OCI-LY1 (cell line): ENCODE results near the gene TBC1D8B.

Experiments used
- H2AFZ ChIP-seq: fragments of 200-600 bp; sonication (generic), shearing (Covaris generic); 2 replicates; pipeline ENCODE4 v1.6.0; 2014; ENCODE audit warnings: antibody characterized with exemption, mild to moderate bottlenecking, low read length
- H3F3A ChIP-seq: fragments of 200-600 bp; sonication (generic), shearing (Covaris generic); 2 replicates; pipeline ENCODE4 v1.6.0; 2014; ENCODE audit warnings: mild to moderate bottlenecking, antibody characterized with exemption, low read length, moderate library complexity; ENCODE audit not compliant: insufficient read depth
- H3K27ac ChIP-seq: fragments of 200-600 bp; sonication (generic); 2 replicates; pipeline ENCODE4 v1.5.1; 2014; ENCODE audit warnings: low read length, mixed run types, mild to moderate bottlenecking, low read depth; ENCODE audit not compliant: poor library complexity, severe bottlenecking
- H3K27me3 ChIP-seq: fragments of 200-600 bp; sonication (generic); 2 replicates; pipeline ENCODE4 v1.6.0; 2014; ENCODE audit warnings: antibody characterized with exemption, mild to moderate bottlenecking, low read length, moderate library complexity; ENCODE audit not compliant: insufficient read depth
- H3K36me3 ChIP-seq: fragments of 200-600 bp; sonication (generic); 2 replicates; pipeline ENCODE4 v1.6.1; 2014; ENCODE audit warnings: mild to moderate bottlenecking, antibody characterized with exemption, low read length, moderate library complexity, mixed read lengths; ENCODE audit not compliant: insufficient read depth
- H3K4me1 ChIP-seq: fragments of 200-600 bp; sonication (generic); 2 replicates; pipeline ENCODE4 v1.5.1; 2014; ENCODE audit warnings: mild to moderate bottlenecking, low read length, moderate library complexity; ENCODE audit not compliant: insufficient read depth, severe bottlenecking
- H3K4me2 ChIP-seq: fragments of 200-600 bp; sonication (generic), shearing (Covaris generic); 2 replicates; pipeline ENCODE4 v1.6.1; 2014; ENCODE audit warnings: low read length
- H3K4me3 ChIP-seq: fragments of 200-600 bp; sonication (generic); 2 replicates; pipeline ENCODE4 v1.5.1; 2014; ENCODE audit warnings: low read length, low read depth, mild to moderate bottlenecking, mixed read lengths; ENCODE audit not compliant: poor library complexity, severe bottlenecking
- H3K79me2 ChIP-seq: fragments of 200-600 bp; shearing (Covaris generic); 2 replicates; pipeline ENCODE4 v1.6.1; 2016; ENCODE audit warnings: mixed run types, low read length, mixed read lengths; ENCODE audit not compliant: insufficient read depth
- H3K9ac ChIP-seq: fragments of 200-600 bp; sonication (generic), shearing (Covaris generic); 2 replicates; pipeline ENCODE4 v1.6.1; 2014; ENCODE audit warnings: mild to moderate bottlenecking, low read length, mixed read lengths
- H3K9me2 ChIP-seq: fragments of 200-600 bp; sonication (generic), shearing (Covaris generic); 2 replicates; pipeline ENCODE4 v1.6.1; 2014; ENCODE audit warnings: low read depth, mild to moderate bottlenecking, low read length, mixed read lengths
- H3K9me3 ChIP-seq: fragments of 200-600 bp; shearing (Covaris generic); 2 replicates; pipeline ENCODE4 v1.6.1; 2014; ENCODE audit warnings: low read length, mixed read lengths
- H4K20me1 ChIP-seq: fragments of 200-600 bp; sonication (generic), shearing (Covaris generic); 2 replicates; pipeline ENCODE4 v1.6.0; 2016; ENCODE audit warnings: mild to moderate bottlenecking, low read length; ENCODE audit not compliant: insufficient read depth
- EZH2 ChIP-seq: fragments of 200-600 bp; sonication (generic), shearing (Covaris generic); IDR thresholded peaks from 2 replicates; pipeline ENCODE4 v1.8.0; 2017; ENCODE audit warnings: borderline replicate concordance, mixed run types, mild to moderate bottlenecking, antibody characterized with exemption, low read length, moderate library complexity, mixed read lengths
- TF ChIP-seq, protein P1 (sequence below): fragments of 200-600 bp; sonication (generic), shearing (Covaris generic); IDR thresholded peaks from 2 replicates; pipeline ENCODE4 v1.5.1; 2017; ENCODE audit warnings: mild to moderate bottlenecking, antibody characterized with exemption, low read length, moderate library complexity, mixed read lengths

TBC1D8B gene

DNA sequence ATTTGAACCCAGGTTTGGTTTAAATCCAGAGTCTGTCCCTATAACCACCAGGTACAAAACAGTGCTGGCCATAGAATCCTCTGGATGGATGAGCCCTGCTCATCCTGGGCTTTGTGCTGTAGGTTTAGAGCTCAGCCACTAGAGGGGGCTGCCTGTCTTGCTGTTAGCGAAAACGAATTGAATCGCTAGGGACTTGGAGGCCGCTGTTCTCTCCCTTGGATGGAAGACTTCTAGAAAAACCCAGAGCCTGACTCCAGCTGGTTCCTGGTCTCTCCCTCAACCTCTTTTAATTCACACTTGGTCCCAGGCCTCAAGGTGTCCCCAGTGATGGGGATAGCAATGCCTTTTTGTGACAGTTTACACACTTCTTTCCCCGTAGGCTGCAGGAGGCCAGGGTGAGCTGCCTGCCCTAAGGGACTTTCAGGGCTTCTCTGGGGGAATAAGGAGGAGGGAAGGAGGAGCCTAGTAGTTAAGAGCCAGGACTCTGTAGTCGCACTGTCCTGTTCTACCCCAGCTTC lies 92.0 kb downstream of the TBC1D8B start:
- Histone ChIP-seq H3K79me2 (no peaks in the 10 kb centered on the region), H3K36me3 (no peaks in the 10 kb centered on the region), H3K4me2 (no peak overlapping the region), H4K20me1 (no peaks in the 10 kb centered on the region), H3K9ac (no peak overlapping the region), H3K27me3 (no peaks in the 10 kb centered on the region), H3K4me1 (no peaks in the 10 kb centered on the region), H3K4me3 (no peak overlapping the region), H3K9me3 (no peaks in the 10 kb centered on the region), H3K9me2 (no peaks in the 10 kb centered on the region), H3K27ac (no peak overlapping the region), H3F3A (no peaks in the 10 kb centered on the region), H2AFZ (no peak overlapping the region)
- TF ChIP-seq EZH2, result no peak
- TF ChIP-seq, protein P1, sequence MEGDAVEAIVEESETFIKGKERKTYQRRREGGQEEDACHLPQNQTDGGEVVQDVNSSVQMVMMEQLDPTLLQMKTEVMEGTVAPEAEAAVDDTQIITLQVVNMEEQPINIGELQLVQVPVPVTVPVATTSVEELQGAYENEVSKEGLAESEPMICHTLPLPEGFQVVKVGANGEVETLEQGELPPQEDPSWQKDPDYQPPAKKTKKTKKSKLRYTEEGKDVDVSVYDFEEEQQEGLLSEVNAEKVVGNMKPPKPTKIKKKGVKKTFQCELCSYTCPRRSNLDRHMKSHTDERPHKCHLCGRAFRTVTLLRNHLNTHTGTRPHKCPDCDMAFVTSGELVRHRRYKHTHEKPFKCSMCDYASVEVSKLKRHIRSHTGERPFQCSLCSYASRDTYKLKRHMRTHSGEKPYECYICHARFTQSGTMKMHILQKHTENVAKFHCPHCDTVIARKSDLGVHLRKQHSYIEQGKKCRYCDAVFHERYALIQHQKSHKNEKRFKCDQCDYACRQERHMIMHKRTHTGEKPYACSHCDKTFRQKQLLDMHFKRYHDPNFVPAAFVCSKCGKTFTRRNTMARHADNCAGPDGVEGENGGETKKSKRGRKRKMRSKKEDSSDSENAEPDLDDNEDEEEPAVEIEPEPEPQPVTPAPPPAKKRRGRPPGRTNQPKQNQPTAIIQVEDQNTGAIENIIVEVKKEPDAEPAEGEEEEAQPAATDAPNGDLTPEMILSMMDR, result peak; percentile 58

DNA sequence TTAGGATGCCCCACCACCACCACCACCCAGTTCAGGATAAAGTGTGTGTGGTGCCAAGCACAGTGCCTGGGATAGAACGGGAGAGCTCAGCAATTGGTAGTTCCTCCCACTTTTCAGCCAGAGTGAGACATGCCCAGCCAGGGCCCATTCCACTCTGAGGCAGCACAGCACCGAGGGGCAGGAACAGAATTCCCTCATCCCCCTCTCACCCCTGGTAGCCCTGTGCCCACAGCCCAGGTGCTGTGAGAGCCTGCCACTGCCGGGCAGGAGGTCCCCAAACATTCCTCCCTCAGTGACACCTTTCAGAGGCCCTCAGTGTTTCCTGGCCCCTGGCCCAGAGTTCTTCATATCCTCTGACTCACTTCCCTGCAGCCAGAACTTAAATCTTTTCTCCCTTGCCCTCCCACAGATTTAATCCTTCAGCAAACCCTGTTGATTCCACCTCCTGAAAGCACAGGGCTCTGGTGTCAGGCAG lies 92.5 kb downstream of the TBC1D8B start:
- Histone ChIP-seq H3K4me1 (no peaks in the 10 kb centered on the region), H3K27ac (no peak overlapping the region), H3K4me3 (no peak overlapping the region), H3K79me2 (no peaks in the 10 kb centered on the region), H3K27me3 (no peaks in the 10 kb centered on the region), H3K9me2 (no peaks in the 10 kb centered on the region), H3K36me3 (no peaks in the 10 kb centered on the region), H3K9me3 (no peaks in the 10 kb centered on the region), H3F3A (no peaks in the 10 kb centered on the region), H3K9ac (no peak overlapping the region), H4K20me1 (no peaks in the 10 kb centered on the region), H2AFZ (no peak overlapping the region), H3K4me2 (no peak overlapping the region)
- TF ChIP-seq EZH2, result no peak
- TF ChIP-seq, protein P1, result no peak

DNA sequence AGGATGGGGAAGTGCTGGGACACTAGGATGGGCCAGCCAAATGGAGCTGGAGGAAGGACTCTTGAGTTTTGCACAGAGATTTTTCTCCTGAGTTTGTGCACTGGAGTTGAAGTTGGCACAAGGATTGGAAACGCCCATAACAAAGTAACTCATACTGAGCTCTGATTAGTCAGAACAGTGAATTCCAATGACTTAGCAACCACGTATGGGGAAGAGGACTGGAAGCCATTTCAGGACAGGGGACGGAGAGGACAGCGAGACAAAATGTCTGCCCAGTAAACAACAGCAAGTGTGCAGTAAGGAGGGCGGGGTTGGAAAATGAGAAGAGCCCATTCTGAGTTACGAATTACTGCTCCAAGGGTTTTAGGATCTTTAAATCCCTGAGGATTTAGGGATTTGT lies 94.8 kb downstream of the TBC1D8B start:
- H3K36me3 ChIP-seq, result no peaks in the 10 kb centered on the region
- H3K9me2 ChIP-seq, result no peaks in the 10 kb centered on the region
- H3K27ac ChIP-seq, result no peak overlapping the region
- TF ChIP-seq, protein P1, result no peak
- TF ChIP-seq EZH2, result no peak
- H3K4me1 ChIP-seq, result no peaks in the 10 kb centered on the region
- H3K9me3 ChIP-seq, result no peaks in the 10 kb centered on the region
- no peak overlapping the region for H3K9ac ChIP-seq
- H3K4me3 ChIP-seq, result no peak overlapping the region
- H3K79me2 ChIP-seq, result no peaks in the 10 kb centered on the region
- H3K4me2 ChIP-seq, result no peak overlapping the region
- H3F3A ChIP-seq, result no peaks in the 10 kb centered on the region
- H4K20me1 ChIP-seq, result no peaks in the 10 kb centered on the region
- H2AFZ ChIP-seq, result no peak overlapping the region
- no peaks in the 10 kb centered on the region for H3K27me3 ChIP-seq
